ENCODE measurements around the gene POC1B.

The POC1B gene

GRCh38 chr12:89539426-89540223 is 13.8 kb upstream of the POC1B start:
- DNase-seq (ENCODE audit: low spot score), result no peak

GRCh38 chr12:89538897-89539296 is 13.1 kb upstream of the POC1B start:
- no peak for DNase-seq (ENCODE audit: low spot score)

- no peak for DNase-seq (ENCODE audit: low spot score)
Measured at GRCh38 chr12:89537389-89537788, 11.5 kb upstream of the POC1B start.

- DNase-seq (ENCODE audit: low spot score), result peak; percentile 74
Measured at GRCh38 chr12:89529738-89530137, 3.9 kb upstream of the POC1B start.

- DNase-seq (ENCODE audit: low spot score), result no peak
Measured at GRCh38 chr12:89528434-89528833, 2.6 kb upstream of the POC1B start.

- peak; percentile 23 for DNase-seq (ENCODE audit: low spot score)
Measured at GRCh38 chr12:89525305-89525823, 483 bp downstream of the POC1B start.

GRCh38 chr12:89524541-89525304 is 1.1 kb downstream of the POC1B start, which contains the start of gene GALNT4:
TSS of gene GALNT4 (minus strand) at chr12:89524796. CDS start at chr12:89524549, 247 bp downstream.
- peak; percentile 89 for DNase-seq (ENCODE audit: low spot score)

- DNase-seq (ENCODE audit: low spot score), result no peak
Measured at GRCh38 chr12:89523843-89524540, 1.9 kb downstream of the POC1B start.

- DNase-seq (ENCODE audit: low spot score), result no peak
Measured at GRCh38 chr12:89523393-89523792, 2.5 kb downstream of the POC1B start.

- DNase-seq (ENCODE audit: low spot score), result no peak
Measured at GRCh38 chr12:89521364-89522223, 4.3 kb downstream of the POC1B start.

GRCh38 chr12:89517720-89518119 is 8.1 kb downstream of the POC1B start:
- DNase-seq (ENCODE audit: low spot score), result no peak

- DNase-seq (ENCODE audit: low spot score), result no peak
Measured at GRCh38 chr12:89516633-89517032, 9.2 kb downstream of the POC1B start.

- no peak for DNase-seq (ENCODE audit: low spot score)
Measured at GRCh38 chr12:89514751-89515150, 11.1 kb downstream of the POC1B start.

GRCh38 chr12:89513544-89513943 is 12.3 kb downstream of the POC1B start:
- DNase-seq (ENCODE audit: low spot score), result no peak

GRCh38 chr12:89507015-89507824 is 18.6 kb downstream of the POC1B start:
- DNase-seq (ENCODE audit: low spot score), result no peak

GRCh38 chr12:89506050-89506449 is 19.8 kb downstream of the POC1B start:
- DNase-seq (ENCODE audit: low spot score), result no peak

- DNase-seq (ENCODE audit: low spot score), result no peak
Measured at GRCh38 chr12:89504560-89505346, 21.1 kb downstream of the POC1B start.

GRCh38 chr12:89501793-89502192 is 24.1 kb downstream of the POC1B start:
- no peak for DNase-seq (ENCODE audit: low spot score)

- no peak for DNase-seq (ENCODE audit: low spot score)
Measured at GRCh38 chr12:89499857-89500256, 26.0 kb downstream of the POC1B start.

GRCh38 chr12:89497467-89497866 is 28.4 kb downstream of the POC1B start:
- DNase-seq (ENCODE audit: low spot score), result no peak
